Stimulated activated CD8-positive, alpha-beta memory T cell treated with anti-CD3 and anti-CD28 coated beads, Interleukin-4, amount 100 ng/mL, for 1 hour (primary cell): ENCODE measurements around the gene FXR2.
A peak's percentile ranks its signal among the peaks of the same experiment; 100 is the strongest.

Experiments used
- DNase-seq, 2 donors: peaks; one replicate each; pipeline ENCODE4 v3.0.0-alpha.2; 2020; ENCODE audit warnings: low read depth in 2 of 2, low spot score in 1 of 2

FXR2 gene

DNA sequence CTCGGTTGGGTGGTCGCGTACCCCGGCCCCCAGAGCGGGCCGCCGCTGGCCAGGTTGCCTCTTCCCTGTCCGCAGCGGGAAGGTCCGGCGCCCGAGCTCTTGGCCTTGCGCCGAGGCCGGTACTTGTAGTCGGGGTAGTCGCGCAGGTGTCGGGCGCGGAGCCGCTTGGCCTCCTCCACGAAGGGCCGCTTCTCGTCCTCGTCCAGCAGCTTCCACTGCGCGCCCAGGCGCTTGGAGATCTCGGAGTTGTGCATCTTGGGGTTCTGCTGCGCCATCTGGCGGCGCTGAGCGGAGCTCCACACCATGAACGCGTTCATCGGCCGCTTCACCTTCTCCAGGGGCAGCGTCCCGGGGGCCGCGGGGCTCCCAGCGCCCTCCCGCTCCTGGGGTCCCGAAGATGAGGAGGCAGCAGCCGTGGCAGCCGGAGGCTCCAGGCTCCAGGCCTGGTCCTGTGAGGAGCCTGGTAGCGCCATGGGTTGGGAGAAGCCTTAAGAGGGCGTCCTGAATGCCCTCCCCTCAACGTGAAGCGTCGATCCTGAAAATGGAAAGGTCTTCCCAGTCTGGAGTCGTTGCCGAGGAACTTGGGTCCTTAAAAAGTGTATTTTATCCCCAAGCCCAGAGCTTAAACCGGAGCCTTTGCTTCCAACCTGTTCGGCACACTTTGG lies 25.4 kb downstream of the FXR2 start:
- peak in 1 of 2 donors; percentile 43 for DNase-seq

DNA sequence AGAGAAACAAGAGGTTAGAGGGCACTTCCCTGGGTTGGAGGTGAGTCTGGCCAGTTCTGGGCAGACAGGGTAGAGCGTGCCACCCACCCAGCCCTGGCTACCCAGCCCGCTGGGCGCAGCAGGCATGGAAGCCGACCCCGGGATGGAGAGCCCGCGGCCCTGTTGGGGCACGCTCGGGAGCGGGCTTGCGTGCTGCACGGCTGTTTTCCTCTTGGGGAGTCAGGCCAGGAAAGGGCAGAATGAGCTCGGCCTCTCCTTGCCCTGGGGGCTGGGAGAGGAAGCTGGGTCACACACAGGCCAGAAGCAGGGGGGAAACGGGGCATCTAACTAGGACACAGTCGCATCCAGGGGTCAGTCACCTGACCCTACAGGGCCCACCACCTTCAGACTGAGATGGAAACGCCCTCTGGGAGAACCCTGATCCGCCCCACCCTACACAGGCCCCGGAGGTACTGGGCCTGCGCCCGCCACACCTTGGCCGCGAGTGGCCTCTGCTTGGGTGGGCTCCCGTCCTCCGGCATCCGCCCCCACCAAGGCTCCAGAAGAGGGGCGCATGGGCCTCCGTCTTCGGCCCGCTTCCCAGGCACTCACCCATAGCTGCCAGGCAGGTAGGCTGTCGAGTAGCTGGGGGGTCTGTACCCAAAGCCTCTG lies 26.0 kb downstream of the FXR2 start:
- DNase-seq: no peak

DNA sequence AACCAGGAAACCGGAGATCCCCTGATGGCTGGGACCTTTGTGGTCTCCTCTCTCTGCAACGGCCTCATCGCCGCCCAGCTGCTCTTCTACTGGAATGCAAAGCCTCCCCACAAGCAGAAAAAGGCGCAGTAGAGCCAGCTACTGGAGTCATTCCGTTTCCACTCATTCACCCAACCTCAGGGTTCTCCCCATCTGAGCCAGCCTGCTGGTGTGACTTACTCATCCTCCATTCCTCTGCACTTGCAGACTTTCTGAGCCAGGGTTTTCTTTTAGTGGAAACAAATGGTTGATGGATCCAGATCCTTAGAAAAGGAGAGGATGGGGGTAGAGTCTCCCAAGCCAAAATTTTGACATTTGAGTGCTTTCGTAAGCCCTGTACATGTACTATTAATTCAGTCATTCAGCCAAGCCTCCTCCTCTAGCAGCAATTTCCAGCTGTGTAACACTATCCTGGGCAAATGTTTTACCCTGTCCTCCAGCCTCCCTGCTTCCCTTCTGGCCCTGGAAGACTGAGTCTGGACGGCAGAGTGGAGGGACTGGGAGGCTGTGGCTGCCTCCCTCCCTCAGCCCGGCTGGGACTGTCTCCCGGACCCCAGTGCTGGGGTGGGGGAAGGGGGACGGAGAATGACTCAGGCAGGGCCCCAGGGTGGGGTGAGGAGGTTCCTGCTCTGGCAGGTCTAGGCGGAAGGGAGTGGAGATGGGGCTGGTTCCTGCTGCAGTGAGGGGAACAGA lies 27.1 kb downstream of the FXR2 start:
- DNase-seq: no peak

- DNase-seq: no peak
These were observed 27.9 kb downstream of the FXR2 start for GRCh38 chr17:7586673-7587419.

DNA sequence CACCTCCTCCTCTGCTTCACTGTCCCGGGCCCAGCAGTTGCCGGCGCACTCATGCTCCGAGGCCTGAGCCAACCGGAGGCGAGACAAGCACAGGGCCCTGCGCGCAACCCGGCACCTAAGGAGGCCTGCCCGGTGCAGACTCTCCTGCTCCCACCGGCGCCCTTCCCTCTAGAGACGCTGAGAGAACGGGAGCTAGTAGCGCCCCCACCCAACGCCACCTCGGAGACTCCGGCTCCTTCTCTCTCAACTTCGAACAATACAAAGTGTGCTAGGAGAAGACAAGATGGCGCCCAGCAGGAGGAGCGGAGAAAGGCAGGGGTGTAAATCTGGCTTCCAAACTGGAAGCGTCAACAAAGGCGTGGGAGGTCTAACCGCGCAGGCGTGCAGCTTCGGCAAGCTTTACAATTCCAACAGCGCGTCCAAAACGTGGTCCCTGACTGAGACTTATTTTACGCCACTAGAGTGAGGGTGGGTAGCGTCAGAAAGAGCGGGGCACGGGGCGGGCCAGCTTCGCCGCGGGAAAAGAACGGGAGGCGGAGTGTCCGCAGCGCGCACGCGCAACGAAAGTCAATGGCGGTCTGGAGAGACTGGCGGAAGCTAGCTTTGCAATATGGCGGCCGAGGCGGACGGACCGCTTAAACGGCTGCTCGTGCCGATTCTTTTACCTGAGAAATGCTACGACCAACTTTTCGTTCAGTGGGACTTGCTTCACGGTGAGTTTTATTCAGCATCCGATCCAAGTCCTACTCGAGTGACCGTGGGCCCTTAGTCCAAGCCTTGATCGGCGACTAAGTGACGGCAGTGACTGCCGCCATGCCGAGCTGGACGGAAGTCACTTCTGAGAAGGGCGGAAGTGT lies 31.2 kb downstream of the FXR2 start, which contains the start of gene MPDU1:
TSS of gene MPDU1 (plus strand) at position 600 of the 857 bp plus-strand sequence. CDS start at position 611, 11 bp downstream.
- peak; percentile 86 to 89 for DNase-seq

- DNase-seq: no peak
These were observed 32.1 kb downstream of the FXR2 start for GRCh38 chr17:7582396-7583252.

DNA sequence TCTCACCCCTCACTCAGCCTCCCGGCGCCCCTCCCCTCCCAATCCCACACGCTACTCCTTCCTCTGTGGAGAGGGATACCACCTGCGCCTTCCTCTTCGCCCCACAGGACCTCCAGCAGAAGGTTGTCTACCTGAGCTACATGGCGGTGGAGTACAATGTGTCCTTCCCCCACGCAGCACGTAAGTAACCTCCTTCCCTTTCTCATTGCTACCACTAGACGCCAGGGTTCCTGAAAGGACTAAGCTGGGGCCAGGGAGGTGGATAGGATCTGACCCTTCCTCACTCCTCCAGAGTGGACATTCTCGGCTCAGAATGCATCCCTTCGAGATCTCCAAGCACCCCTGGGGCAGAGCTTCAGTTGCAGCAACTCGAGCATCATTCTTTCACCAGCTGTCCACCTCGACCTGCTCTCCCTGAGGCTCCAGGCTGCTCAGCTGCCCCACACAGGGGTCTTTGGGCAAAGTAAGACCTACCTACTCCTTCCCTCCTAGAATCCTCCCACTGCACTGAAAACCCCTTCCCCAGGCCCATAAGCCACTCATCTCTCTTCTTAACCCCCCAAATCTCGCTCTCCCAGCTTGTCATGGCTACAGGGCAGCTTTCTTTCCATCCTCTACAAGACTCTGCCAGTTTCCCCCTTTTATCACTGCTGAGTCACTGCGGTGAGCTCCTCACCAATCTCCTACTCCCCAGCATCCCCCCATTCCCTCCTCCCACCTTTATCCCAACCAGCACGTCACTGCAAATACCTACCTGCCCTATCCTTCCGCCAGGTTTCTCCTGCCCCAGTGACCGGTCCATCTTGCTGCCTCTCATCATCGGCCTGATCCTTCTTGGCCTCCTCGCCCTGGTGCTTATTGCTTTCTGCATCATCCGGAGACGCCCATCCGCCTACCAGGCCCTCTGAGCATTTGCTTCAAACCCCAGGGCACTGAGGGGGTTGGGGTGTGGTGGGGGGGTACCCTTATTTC lies 33.8 kb downstream of the FXR2 start:
- DNase-seq: no peak

GRCh38 chr17:7579834-7580603 lies 34.7 kb downstream of the FXR2 start:
- DNase-seq: no peak

DNA sequence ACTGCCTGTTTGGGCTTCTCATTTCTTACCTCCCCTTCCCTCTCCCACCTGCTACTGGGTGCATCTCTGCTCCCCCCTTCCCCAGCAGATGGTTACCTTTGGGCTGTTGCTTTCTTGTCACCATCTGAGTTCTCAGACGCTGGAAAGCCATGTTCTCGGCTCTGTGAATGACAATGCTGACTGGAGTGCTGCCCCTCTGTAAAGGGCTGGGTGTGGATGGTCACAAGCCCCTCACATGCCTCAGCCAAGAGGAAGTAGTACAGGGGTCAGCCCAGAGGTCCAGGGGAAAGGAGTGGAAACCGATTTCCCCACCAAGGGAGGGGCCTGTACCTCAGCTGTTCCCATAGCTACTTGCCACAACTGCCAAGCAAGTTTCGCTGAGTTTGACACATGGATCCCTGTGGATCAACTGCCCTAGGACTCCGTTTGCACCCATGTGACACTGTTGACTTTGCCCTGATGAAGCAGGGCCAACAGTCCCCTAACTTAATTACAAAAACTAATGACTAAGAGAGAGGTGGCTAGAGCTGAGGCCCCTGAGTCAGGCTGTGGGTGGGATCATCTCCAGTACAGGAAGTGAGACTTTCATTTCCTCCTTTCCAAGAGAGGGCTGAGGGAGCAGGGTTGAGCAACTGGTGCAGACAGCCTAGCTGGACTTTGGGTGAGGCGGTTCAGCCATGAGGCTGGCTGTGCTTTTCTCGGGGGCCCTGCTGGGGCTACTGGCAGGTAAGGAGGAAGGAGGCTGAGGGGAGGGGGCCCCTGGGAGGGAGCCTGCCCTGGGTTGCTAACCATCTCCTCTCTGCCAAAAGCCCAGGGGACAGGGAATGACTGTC lies 35.5 kb downstream of the FXR2 start, which contains the start of gene CD68:
TSS of gene CD68 (plus strand) at position 638 of the 833 bp plus-strand sequence. CDS start at position 678, 40 bp downstream.
- no peak for DNase-seq

DNA sequence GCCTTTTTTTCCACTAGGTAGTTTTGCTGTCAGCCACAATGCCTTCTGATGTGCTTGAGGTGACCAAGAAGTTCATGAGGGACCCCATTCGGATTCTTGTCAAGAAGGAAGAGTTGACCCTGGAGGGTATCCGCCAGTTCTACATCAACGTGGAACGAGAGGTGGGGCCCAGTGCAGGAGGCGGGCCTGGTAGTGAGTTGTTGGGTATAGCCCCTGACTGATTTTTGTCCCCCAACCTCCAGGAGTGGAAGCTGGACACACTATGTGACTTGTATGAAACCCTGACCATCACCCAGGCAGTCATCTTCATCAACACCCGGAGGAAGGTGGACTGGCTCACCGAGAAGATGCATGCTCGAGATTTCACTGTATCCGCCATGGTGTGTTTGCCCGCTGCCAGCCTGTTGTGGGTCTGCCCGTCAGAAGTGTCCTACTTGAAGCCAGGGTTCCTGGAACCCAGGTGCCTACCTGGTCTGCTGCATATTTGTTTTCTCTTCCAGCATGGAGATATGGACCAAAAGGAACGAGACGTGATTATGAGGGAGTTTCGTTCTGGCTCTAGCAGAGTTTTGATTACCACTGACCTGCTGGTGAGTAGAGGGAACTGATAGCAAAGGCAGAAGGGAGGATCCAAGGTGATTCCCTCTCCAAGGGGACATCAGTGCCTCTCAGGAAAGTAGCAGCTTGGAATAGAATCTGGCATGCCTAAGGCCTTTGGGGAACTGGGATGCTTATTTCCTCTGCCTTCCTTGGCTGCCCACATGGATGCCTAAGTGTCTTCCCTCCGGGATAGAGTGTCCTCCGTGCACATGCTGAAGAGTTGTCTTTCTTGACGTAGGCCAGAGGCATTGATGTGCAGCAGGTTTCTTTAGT lies 37.1 kb downstream of the FXR2 start:
- no peak for DNase-seq

- DNase-seq: no peak
These were observed 38.2 kb downstream of the FXR2 start for GRCh38 chr17:7576432-7576937.

DNA sequence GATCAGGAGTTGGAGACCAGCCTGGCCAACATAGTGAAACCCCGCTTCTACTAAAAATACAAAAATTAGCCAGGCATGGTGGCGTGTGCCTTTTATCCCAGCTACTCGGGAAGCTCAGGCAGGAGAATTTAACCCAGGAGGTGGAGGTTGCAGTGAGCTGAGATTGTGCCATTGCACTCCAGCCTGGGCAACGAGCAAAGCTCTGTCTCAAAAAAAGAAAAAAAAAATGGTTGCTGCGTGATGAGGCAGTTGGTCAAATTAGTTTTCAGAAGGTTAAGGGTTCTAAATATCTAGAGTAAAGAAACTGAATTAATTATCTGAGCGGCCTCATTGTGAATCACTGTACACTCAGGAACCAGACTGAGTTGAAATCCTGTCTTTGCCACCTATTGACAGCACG lies 38.7 kb downstream of the FXR2 start:
- DNase-seq: no peak

GRCh38 chr17:7575481-7575883 lies 39.2 kb downstream of the FXR2 start:
- no peak for DNase-seq

DNA sequence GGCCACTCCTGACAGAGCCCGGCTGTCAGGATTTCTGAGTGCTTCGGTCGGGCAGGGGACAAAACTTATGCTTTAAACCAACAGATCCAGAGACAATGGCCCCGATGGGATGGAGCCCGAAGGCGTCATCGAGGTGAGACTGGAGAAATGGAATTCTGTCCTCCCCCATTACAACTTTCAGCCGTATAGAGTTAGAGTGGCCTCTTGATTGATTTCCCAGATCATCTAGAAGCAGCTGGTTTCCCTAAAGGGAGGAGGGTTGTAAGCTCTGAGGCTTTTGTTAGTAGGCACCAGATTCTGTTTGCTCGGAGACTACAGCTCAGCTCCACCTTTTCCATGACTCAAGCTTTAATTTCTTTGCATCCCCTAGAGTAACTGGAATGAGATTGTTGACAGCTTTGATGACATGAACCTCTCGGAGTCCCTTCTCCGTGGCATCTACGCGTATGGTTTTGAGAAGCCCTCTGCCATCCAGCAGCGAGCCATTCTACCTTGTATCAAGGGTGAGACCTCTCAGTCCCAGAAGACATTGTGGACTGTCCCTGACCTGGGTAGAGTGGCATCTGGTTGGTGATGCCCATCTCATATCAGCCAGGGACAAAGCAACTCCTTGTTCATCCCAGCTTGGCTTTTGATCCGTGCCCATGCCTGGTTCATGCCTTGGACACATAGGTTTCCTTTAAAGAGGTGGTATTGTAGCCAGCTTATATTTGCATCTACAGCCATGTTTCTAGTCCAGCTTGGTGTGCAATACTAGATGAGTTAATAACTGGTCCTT lies 40.3 kb downstream of the FXR2 start:
- DNase-seq: no peak
